Lower leg skin (tissue), 3 donors: Measurements from ENCODE around the gene TLDC2.

ENCODE experiments used
- POLR2A ChIP-seq, 2 donors: fragments of 450-650 bp; IDR thresholded peaks; one replicate each; pipeline ENCODE4 v1.6.1; 2016 to 2017; ENCODE audit warnings: antibody characterized with exemption in 2 of 2, mild to moderate bottlenecking in 1 of 2, moderate library complexity in 1 of 2
- TF ChIP-seq, protein P1 (sequence below), 3 donors: fragments of 450-650 bp; IDR thresholded peaks; one replicate each; pipeline ENCODE4 v1.5.1; 2016; ENCODE audit warnings: antibody characterized with exemption in 3 of 3, mild to moderate bottlenecking in 3 of 3, moderate library complexity in 2 of 3

DNA sequence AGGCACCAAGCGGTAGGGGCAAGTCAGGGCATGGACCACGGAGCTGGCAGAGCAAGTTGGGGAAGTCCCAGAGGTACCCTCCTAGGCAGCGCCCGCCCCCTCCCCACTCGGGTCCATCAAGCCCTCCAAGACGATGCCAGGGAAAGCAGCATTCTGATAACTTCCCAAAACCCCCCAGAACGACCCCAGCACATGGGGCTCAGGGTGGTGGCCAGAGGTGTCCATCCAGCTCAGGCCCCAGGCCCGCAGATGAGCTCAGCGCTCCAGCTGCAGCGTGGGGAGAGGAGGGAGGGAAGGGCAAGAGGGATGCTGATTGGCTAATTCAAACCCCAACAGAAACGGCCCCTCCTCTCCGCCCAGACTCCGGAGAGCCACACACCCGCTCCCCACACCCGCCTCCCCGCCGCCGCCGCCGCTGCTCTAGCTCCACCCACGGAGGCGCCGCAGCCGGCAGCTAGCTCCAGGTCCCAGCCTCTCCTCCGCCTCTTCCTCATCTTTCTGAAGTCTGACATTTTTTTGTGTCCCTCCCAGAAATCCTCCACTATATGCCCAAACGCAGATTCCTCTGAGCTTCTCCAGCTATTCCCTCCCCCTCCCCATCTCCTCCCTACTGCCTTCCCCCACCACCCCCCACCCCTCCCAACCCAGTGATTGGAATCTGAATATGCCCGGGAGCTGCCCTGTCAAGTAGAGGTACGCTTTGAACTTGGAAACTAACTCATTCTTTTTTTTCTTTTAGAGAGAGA is 40.3 kb upstream of the TLDC2 start:
- TF ChIP-seq, protein P1, sequence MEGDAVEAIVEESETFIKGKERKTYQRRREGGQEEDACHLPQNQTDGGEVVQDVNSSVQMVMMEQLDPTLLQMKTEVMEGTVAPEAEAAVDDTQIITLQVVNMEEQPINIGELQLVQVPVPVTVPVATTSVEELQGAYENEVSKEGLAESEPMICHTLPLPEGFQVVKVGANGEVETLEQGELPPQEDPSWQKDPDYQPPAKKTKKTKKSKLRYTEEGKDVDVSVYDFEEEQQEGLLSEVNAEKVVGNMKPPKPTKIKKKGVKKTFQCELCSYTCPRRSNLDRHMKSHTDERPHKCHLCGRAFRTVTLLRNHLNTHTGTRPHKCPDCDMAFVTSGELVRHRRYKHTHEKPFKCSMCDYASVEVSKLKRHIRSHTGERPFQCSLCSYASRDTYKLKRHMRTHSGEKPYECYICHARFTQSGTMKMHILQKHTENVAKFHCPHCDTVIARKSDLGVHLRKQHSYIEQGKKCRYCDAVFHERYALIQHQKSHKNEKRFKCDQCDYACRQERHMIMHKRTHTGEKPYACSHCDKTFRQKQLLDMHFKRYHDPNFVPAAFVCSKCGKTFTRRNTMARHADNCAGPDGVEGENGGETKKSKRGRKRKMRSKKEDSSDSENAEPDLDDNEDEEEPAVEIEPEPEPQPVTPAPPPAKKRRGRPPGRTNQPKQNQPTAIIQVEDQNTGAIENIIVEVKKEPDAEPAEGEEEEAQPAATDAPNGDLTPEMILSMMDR (IDR thresholded peaks at IDR 0.05) = no peak
- TF ChIP-seq POLR2A (IDR thresholded peaks at IDR 0.05) = no peak
